Ovary (tissue), 3 donors: ENCODE data around the gene YY1.

ENCODE experiments used
- POLR2A ChIP-seq: fragments of 450-650 bp; IDR thresholded peaks from one replicate; pipeline ENCODE4 v1.6.1; 2017; ENCODE audit warnings: antibody characterized with exemption, mild to moderate bottlenecking, moderate library complexity
- TF ChIP-seq, protein P1 (sequence below), 3 donors: fragments of 450-650 bp in 2 of 3; fragments of 200-600 bp in 1 of 3; IDR thresholded peaks; one replicate each; pipeline versions ENCODE4 v1.5.1 to v1.8.0; 2016 to 2022; ENCODE audit warnings: antibody characterized with exemption in 3 of 3, mild to moderate bottlenecking in 1 of 3
- donor health status: DM: no; HTN: no; CAD: no.

- no peak for TF ChIP-seq POLR2A
- TF ChIP-seq, protein P1, sequence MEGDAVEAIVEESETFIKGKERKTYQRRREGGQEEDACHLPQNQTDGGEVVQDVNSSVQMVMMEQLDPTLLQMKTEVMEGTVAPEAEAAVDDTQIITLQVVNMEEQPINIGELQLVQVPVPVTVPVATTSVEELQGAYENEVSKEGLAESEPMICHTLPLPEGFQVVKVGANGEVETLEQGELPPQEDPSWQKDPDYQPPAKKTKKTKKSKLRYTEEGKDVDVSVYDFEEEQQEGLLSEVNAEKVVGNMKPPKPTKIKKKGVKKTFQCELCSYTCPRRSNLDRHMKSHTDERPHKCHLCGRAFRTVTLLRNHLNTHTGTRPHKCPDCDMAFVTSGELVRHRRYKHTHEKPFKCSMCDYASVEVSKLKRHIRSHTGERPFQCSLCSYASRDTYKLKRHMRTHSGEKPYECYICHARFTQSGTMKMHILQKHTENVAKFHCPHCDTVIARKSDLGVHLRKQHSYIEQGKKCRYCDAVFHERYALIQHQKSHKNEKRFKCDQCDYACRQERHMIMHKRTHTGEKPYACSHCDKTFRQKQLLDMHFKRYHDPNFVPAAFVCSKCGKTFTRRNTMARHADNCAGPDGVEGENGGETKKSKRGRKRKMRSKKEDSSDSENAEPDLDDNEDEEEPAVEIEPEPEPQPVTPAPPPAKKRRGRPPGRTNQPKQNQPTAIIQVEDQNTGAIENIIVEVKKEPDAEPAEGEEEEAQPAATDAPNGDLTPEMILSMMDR (IDR thresholded peaks at IDR 0.05) = no peak
These were observed 2.1 kb upstream of the YY1 start for GRCh38 chr14:100236881-100237280.
